Activated CD4-positive, alpha-beta T cell treated with anti-CD3 and anti-CD28 coated beads, Interleukin-2, amount 50 U/mL, for 1 hour (primary cell): ENCODE measurements around the gene ZBTB2.
"Not testable (repeated sequence)": the region's sequence is repeated elsewhere in the genome, so short reads cannot be mapped to it uniquely, and the experiment has no call there.

ENCODE experiments used
- DNase-seq: peaks from one replicate; pipeline ENCODE4 v3.0.0-alpha.2; 2020

Gene ZBTB2

DNA sequence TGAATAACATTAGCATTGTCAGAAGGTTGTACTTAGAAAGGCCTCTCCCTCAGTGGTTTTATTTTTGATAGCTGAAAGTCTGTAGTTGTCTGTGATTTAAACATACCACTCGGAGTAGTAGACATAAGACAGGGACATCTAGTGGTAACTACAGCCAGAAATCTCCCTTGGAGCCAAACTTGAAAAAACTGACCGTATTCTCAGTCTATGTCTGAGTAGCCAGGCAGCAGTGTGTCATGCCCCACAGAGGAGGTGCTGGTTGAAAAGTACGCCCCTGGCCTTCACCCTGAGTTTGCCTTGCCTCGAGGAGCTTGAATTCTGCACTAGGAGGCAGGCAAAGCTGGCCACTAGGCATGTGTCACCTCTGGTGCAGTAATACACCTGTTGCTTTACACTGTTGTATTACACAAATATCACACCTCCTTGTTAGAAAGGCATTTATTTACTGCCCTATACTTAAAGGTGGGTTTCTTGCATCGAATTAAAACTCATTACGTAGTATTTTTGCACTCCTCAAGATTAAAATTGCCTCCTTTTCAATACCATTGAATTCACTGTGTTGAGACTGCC, 20.8 kb downstream of the ZBTB2 start:
- no peak for DNase-seq

- no peak for DNase-seq
Observed at GRCh38 chr6:151365233-151365632, 26.1 kb downstream of the ZBTB2 start.

DNA sequence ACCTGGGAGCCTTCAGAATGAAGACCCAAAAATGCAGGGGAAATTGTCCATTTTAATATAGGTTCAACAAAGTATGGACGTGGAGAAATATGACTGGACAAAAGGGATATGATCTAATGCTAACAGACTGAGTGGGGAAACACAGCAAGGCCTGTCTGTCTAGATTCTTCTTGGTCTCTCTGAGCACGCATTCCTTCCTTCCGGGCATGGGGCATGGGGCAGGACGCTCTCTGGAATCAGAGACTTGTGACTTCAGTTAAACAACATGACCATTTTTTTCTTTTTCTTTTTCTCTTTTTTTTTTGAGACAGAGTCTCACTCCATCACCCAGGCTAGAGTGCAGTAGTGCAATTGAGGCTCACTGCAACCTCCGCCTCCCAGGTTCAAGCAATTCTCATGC, 31.9 kb downstream of the ZBTB2 start:
- no peak for DNase-seq

DNA sequence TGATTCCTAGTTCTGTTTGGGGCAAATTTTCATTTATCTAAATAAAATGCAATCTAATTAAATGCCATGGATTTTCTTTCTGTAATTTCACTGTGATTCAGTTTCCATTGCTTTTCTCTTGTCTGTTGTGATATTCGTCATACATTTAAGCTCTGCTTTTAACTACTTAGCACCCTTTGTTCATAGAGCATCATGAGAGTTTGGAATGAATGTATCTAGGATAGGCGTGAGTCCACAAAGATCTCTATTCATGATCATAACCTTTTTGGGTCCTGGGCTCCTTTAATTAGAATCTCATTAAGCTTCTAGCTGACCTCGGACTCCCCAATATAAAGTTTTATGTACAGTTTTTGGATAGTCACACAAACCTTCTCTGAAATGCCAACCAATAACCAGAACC, 32.9 kb downstream of the ZBTB2 start:
- DNase-seq: no peak

DNA sequence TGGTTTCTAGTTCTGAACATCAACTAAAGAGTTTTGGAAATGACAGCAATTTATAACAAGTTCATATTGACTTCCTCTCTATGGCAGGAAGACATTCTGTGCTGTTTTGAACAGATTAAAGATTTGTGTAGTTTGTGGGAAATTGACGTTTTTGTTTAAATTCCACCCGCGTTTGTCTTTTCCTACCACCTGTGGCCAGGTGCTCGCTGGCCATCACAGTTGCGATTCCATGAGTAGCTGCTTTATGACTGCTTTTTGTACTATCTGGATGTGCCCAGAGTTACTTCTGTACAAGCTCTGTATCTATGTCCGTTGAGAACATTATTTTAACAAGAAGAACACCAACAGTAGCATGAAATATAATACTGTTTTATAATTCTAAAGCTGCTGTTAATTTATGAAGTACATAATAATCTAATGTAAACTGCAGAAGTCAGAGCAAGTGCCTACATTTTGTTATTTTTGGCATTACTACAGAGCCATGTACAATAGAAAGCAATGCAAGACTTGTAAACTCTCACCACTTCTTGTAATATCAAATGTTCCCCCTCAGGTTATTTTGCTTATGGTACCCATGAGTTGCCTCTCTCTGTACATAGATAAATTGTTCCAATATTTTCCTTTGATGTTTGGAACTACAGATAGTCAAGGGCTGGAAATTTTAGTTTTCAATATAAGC, 33.5 kb downstream of the ZBTB2 start:
- DNase-seq: no peak

DNA sequence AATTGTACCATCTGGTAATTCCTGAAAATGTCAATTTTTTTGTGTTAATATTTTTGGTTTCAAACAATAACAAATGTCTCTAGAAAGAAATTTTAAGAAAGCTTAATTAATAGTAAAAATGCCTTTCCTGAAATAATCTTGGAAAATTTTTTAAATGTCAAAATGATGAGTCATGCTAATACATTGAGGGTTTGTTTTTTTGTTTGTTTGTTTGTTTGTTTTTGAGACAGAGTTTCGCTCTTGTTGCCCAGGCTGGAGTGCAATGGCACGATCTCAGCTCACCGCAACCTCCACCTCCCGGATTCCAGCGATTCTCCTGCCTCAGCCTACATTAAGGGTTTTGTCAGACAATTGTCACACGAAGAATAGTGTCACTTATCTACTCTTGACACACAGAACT, 34.4 kb downstream of the ZBTB2 start:
- DNase-seq: not testable (repeated sequence)

DNA sequence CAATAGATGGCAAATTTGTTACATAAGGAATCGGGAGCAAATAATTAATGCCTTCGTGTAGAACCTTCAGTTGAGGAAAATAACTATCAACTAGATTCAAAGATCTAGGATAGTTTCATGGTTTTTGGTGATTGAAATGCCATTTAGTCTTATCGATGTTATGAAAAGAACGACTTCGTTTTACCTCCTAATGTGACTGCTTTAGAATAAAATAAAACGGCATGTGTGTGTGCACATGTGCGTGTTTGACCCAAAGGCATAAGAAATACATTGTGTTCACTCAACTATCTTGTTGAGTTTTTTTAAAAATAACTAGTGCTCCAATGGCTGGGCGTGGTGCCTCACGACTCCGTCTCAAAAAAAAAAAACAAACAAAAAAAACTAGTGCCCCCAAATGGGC, 37.6 kb downstream of the ZBTB2 start:
- DNase-seq: no peak

DNA sequence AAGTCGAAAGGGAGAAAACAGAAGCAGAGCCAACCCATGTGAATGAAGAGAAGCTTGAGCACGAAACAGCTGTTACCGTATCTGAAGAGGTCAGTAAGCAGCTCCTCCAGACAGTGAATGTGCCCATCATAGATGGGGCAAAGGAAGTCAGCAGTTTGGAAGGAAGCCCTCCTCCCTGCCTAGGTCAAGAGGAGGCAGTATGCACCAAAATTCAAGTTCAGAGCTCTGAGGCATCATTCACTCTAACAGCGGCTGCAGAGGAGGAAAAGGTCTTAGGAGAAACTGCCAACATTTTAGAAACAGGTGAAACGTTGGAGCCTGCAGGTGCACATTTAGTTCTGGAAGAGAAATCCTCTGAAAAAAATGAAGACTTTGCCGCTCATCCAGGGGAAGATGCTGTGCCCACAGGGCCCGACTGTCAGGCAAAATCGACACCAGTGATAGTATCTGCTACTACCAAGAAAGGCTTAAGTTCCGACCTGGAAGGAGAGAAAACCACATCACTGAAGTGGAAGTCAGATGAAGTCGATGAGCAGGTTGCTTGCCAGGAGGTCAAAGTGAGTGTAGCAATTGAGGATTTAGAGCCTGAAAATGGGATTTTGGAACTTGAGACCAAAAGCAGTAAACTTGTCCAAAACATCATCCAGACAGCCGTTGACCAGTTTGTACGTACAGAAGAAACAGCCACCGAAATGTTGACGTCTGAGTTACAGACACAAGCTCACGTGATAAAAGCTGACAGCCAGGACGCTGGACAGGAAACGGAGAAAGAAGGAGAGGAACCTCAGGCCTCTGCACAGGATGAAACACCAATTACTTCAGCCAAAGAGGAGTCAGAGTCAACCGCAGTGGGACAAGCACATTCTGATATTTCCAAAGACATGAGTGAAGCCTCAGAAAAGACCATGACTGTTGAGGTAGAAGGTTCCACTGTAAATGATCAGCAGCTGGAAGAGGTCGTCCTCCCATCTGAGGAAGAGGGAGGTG, 38.7 kb downstream of the ZBTB2 start:
- DNase-seq: no peak

DNA sequence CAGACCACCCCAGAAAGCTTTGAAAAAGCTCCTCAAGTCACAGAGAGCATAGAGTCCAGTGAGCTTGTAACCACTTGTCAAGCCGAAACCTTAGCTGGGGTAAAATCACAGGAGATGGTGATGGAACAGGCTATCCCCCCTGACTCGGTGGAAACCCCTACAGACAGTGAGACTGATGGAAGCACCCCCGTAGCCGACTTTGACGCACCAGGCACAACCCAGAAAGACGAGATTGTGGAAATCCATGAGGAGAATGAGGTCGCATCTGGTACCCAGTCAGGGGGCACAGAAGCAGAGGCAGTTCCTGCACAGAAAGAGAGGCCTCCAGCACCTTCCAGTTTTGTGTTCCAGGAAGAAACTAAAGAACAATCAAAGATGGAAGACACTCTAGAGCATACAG, 39.6 kb downstream of the ZBTB2 start:
- DNase-seq: no peak

DNA sequence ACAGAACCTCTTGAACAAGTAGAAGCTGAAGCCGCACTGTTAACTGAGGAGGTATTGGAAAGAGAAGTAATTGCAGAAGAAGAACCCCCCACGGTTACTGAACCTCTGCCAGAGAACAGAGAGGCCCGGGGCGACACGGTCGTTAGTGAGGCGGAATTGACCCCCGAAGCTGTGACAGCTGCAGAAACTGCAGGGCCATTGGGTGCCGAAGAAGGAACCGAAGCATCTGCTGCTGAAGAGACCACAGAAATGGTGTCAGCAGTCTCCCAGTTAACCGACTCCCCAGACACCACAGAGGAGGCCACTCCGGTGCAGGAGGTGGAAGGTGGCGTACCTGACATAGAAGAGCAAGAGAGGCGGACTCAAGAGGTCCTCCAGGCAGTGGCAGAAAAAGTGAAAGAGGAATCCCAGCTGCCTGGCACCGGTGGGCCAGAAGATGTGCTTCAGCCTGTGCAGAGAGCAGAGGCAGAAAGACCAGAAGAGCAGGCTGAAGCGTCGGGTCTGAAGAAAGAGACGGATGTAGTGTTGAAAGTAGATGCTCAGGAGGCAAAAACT, 40.1 kb downstream of the ZBTB2 start:
- no peak for DNase-seq

DNA sequence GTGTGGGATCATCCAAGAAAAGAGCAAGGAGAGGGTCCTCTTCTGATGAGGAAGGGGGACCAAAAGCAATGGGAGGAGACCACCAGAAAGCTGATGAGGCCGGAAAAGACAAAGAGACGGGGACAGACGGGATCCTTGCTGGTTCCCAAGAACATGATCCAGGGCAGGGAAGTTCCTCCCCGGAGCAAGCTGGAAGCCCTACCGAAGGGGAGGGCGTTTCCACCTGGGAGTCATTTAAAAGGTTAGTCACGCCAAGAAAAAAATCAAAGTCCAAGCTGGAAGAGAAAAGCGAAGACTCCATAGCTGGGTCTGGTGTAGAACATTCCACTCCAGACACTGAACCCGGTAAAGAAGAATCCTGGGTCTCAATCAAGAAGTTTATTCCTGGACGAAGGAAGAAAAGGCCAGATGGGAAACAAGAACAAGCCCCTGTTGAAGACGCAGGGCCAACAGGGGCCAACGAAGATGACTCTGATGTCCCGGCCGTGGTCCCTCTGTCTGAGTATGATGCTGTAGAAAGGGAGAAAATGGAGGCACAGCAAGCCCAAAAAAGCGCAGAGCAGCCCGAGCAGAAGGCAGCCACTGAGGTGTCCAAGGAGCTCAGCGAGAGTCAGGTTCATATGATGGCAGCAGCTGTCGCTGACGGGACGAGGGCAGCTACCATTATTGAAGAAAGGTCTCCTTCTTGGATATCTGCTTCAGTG, 40.8 kb downstream of the ZBTB2 start:
- DNase-seq: no peak

DNA sequence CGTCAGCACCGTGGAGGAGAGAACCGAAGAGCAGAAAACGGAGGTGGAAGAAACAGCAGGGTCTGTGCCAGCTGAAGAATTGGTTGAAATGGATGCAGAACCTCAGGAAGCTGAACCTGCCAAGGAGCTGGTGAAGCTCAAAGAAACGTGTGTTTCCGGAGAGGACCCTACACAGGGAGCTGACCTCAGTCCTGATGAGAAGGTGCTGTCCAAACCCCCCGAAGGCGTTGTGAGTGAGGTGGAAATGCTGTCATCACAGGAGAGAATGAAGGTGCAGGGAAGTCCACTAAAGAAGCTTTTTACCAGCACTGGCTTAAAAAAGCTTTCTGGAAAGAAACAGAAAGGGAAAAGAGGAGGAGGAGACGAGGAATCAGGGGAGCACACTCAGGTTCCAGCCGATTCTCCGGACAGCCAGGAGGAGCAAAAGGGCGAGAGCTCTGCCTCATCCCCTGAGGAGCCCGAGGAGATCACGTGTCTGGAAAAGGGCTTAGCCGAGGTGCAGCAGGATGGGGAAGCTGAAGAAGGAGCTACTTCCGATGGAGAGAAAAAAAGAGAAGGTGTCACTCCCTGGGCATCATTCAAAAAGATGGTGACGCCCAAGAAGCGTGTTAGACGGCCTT, 41.6 kb downstream of the ZBTB2 start:
- no peak for DNase-seq

DNA sequence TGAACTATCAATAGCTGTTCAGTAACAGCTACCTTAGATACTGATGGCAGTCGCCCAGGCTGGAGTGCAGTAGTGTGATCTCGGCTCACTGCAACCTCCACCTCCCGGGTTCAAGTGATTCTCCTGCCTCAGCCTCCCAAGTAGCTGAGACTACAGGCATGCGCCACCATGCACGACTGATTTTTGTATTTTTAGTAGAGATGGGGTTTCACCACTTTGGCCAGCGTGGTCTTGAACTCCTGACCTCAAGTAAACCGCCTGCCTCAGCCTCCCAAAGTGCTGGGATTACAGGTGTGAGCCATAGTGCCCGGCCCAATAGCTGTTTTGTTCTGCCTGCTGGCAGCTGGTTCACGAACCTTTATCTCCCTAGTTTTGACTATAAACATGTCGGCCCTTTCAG, 48.6 kb downstream of the ZBTB2 start:
- not testable (repeated sequence) for DNase-seq

- DNase-seq: no peak
Observed at GRCh38 chr6:151341476-151342195, 49.7 kb downstream of the ZBTB2 start.

DNA sequence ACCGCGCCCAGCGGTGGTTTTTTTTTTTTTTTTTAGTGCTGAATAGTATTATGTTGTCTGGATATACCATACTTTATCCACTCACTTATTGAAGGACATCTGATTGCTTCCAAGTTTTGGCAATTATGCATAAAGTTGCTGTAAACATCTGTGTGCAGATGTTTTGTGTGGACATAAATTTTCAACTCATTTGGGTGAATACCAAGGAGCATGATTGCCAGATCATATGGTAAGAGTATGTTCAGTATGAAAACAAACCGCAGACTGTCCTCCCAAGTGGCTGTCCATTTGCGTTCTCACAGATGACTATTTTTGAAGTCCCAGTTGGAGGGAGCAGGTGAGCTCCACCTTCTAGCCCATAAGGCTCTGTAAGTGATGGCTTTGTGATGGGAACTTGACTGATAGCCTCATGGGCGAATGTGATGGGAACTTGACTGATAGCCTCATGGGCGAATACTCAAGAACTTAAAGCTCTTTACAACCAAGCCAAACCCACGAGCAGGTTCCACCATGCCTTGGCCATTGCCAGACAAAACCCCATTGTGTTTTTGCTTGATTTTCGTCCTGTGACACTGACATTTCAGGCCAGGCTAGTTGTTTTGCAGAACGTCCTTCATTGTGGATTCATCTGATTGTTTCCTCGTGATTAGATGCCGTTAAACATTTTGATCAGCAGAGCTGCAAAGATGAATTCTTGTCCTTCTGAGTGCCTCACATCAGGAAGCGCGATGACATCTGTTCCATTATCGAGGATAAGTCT, 51.0 kb downstream of the ZBTB2 start:
- no peak for DNase-seq

GRCh38 chr6:151339369-151339768, 52.0 kb downstream of the ZBTB2 start:
- no peak for DNase-seq

GRCh38 chr6:151338651-151339200, 52.6 kb downstream of the ZBTB2 start:
- DNase-seq: no peak

- no peak for DNase-seq
Observed at GRCh38 chr6:151335930-151336329, 55.4 kb downstream of the ZBTB2 start.

DNA sequence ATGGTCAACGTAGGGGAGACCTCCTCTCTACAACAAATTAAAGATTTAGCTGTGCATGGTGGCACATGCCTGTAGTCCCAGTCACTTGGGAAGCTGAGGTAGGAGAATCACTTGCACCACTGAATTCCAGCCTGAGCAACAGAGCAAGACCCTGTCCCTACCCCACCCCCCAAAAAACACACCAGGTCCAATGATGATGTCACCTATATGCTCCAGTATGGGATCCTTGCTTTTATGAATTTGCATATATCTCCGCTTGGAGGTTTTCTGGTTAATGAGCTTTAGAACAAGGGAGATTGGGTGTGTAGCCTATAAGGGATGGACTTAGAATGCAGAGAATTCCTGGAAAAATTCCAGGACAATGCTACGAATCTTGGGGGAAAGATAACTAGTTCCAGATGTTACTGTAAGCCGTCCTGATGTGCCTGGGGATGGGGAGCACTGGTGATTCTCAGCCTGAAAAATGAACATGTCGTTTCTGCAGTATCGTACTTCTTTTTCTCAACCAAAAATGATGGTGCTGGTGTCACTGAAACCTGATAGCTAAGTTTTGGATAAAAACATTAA, 61.1 kb downstream of the ZBTB2 start:
- DNase-seq: no peak

DNA sequence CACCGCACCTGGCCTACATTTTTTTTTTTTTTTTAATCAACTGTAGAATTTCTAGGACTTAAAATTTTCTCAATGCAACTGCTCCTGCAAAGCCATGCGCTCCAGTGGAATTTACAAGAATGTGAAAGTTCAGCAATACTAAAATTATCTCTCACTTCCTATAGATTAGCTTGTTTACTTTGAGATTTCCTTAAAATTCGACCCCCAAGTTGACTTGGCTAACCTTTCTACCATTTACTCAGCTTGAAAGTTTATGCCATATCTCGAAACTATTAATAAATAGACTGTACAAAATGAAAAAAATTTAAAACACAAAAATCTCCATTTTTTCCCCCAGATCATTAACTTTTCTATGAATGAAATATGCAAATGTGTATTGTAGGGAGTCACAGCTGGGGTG, 64.3 kb downstream of the ZBTB2 start:
- DNase-seq: no peak
